ENCODE results near the gene KCNT2.
A peak's percentile ranks its signal among the peaks of the same experiment; 100 is the strongest.

Gene KCNT2

DNA sequence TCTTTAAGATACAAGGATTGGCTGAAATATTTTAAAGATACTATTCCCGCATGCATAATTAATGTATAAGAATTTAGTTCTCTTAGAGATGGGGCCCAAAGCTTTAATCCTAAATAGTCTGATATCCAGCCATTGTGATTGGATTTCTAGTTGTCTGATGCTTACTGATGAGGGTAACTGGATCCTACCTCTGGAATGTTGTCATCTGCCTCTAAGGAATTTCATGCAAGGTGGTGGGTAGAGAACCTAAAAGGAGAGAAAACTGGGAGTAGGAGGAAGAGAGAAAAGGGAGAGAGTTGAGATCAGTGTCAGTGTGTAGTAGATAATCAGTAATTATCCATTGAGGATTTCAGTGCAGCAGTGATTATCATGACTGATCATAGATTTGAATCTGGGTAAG lies 295.5 kb downstream of the KCNT2 start:
- Histone ChIP-seq H3K27me3 (replicated peaks; ENCODE audit: control insufficient read depth, insufficient read depth, low read length) (no peaks in the 10 kb centered on the region), H3K4me3 (replicated peaks; ENCODE audit: low read depth, low read length) (no peak overlapping the region), H3K36me3 (ENCODE audit: control insufficient read depth, insufficient read depth, low read length) (no peaks in the 10 kb centered on the region)
- TF ChIP-seq, protein P1, sequence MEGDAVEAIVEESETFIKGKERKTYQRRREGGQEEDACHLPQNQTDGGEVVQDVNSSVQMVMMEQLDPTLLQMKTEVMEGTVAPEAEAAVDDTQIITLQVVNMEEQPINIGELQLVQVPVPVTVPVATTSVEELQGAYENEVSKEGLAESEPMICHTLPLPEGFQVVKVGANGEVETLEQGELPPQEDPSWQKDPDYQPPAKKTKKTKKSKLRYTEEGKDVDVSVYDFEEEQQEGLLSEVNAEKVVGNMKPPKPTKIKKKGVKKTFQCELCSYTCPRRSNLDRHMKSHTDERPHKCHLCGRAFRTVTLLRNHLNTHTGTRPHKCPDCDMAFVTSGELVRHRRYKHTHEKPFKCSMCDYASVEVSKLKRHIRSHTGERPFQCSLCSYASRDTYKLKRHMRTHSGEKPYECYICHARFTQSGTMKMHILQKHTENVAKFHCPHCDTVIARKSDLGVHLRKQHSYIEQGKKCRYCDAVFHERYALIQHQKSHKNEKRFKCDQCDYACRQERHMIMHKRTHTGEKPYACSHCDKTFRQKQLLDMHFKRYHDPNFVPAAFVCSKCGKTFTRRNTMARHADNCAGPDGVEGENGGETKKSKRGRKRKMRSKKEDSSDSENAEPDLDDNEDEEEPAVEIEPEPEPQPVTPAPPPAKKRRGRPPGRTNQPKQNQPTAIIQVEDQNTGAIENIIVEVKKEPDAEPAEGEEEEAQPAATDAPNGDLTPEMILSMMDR (IDR thresholded peaks at IDR 0.05; ENCODE audit: insufficient read depth, low read length, poor library complexity, severe bottlenecking) = no peak
- DNase-seq (ENCODE audit: extremely low read depth, insufficient read length) = no peak

DNA sequence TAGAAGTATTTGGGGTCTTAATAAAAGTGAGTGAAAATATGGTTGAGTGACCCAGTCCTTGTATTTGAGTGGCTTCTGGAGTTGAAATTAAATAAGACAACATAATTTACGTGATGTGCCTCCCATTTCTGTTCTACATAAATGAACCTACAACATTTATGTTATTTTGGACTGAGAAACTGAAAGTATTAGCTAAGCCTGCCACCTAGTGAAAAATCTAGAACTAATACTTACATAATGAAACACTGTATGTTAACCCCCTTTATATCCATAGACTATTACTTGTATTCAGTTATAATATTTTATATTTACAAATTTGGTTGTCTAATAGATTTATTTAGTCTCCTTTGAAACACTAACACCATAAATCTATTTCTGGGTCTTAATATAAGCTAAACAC lies 298.9 kb downstream of the KCNT2 start:
- TF ChIP-seq, protein P1 (IDR thresholded peaks at IDR 0.05; ENCODE audit: insufficient read depth, low read length, poor library complexity, severe bottlenecking) = peak; percentile 3
- H3K4me3 ChIP-seq (replicated peaks; ENCODE audit: low read depth, low read length) = no peak overlapping the region
- no peaks in the 10 kb centered on the region for H3K27me3 ChIP-seq (replicated peaks; ENCODE audit: control insufficient read depth, insufficient read depth, low read length)
- DNase-seq (ENCODE audit: extremely low read depth, insufficient read length) = no peak
- no peaks in the 10 kb centered on the region for H3K36me3 ChIP-seq (ENCODE audit: control insufficient read depth, insufficient read depth, low read length)

DNA sequence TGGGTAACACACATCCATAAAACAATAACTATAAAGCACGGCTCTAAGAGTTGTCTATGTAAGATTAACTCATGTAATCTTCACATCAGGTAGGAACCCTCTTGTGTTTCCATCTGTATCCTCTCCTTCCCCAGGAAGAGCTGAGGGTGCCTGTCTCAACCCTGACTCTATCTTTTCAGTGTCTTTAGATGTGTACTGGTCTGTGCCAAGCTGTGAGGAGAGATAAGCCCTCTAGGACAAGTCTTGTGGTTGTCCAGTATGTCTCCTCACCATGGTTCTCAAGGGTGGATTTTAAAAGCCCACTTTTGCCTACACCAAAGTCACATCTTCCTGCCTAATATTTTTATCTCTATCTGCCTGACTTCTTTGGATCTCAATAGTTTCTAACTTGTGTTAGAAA lies 300.1 kb downstream of the KCNT2 start:
- TF ChIP-seq, protein P1 (IDR thresholded peaks at IDR 0.05; ENCODE audit: insufficient read depth, low read length, poor library complexity, severe bottlenecking) = no peak
- Histone ChIP-seq H3K36me3 (ENCODE audit: control insufficient read depth, insufficient read depth, low read length) (no peaks in the 10 kb centered on the region), H3K4me3 (replicated peaks; ENCODE audit: low read depth, low read length) (no peak overlapping the region), H3K27me3 (replicated peaks; ENCODE audit: control insufficient read depth, insufficient read depth, low read length) (no peaks in the 10 kb centered on the region)
- DNase-seq (ENCODE audit: extremely low read depth, insufficient read length) = no peak

DNA sequence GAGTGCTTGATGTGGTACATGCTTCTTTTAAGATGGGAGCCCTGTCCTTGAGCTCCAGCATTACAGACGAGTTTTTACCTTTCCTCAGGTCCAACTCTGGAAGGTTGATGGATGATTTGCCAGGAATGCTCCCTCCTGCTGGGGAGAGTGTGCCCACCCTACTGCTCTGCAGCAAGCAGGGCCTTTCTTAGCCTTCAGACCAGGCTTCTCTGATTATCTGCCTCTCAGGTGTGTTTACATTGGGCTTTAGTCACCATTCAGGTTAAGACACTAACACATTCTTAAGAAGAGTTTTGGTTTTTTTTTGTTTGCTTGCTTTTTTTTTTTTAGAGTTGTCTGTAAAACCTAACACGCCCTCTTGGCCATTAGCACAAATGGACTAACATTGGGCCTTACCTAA lies 301.8 kb downstream of the KCNT2 start:
- Histone ChIP-seq H3K4me3 (replicated peaks; ENCODE audit: low read depth, low read length) (no peak overlapping the region), H3K27me3 (replicated peaks; ENCODE audit: control insufficient read depth, insufficient read depth, low read length) (no peaks in the 10 kb centered on the region), H3K36me3 (ENCODE audit: control insufficient read depth, insufficient read depth, low read length) (no peaks in the 10 kb centered on the region)
- TF ChIP-seq, protein P1 (IDR thresholded peaks at IDR 0.05; ENCODE audit: insufficient read depth, low read length, poor library complexity, severe bottlenecking) = no peak
- no peak for DNase-seq (ENCODE audit: extremely low read depth, insufficient read length)

DNA sequence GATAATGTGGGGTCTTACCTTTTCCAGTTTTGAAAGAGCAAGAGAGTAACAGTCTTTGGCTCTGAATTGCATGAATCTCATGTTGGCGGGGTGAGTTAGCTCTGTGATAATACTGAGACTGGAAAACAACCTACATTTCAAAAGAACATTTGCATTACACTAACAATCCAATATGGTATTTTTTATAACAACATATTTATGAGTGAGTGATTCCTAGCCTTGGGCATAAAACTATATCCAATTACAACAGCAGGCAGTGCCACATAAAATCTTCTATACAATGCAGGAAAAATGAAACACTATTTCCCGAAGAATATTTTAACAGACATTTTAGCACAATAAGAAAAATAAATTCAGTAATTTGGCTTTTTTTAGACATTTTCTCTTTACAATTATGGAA lies 303.0 kb downstream of the KCNT2 start:
- no peak for DNase-seq (ENCODE audit: extremely low read depth, insufficient read length)
- no peaks in the 10 kb centered on the region for H3K27me3 ChIP-seq (replicated peaks; ENCODE audit: control insufficient read depth, insufficient read depth, low read length)
- H3K4me3 ChIP-seq (replicated peaks; ENCODE audit: low read depth, low read length) = no peak overlapping the region
- H3K36me3 ChIP-seq (ENCODE audit: control insufficient read depth, insufficient read depth, low read length) = no peaks in the 10 kb centered on the region
- TF ChIP-seq, protein P1 (IDR thresholded peaks at IDR 0.05; ENCODE audit: insufficient read depth, low read length, poor library complexity, severe bottlenecking) = no peak

DNA sequence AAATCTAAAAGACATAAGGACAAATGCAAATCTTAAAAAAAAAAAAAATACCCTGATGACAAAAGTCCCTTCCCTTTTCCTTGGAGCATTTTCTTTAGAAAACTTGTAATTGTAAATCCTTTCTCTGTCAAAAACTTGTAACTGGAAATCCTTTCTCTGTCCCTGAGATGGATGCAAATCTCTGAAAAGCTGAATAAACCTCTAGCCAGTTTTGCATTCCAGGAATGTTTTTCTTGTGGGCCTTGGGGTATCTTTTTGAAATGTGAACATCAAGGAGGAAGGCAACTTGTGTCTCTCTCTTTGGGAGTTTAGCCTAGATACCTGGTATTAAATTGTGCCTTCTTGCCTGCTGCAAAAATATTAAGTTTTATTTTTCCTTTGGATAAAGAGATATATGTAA lies 305.3 kb downstream of the KCNT2 start:
- no peak for DNase-seq (ENCODE audit: extremely low read depth, insufficient read length)
- Histone ChIP-seq H3K27me3 (replicated peaks; ENCODE audit: control insufficient read depth, insufficient read depth, low read length) (no peaks in the 10 kb centered on the region), H3K36me3 (ENCODE audit: control insufficient read depth, insufficient read depth, low read length) (no peaks in the 10 kb centered on the region), H3K4me3 (replicated peaks; ENCODE audit: low read depth, low read length) (no peak overlapping the region)
- TF ChIP-seq, protein P1 (IDR thresholded peaks at IDR 0.05; ENCODE audit: insufficient read depth, low read length, poor library complexity, severe bottlenecking) = no peak

Data from GM06990 (cell line).